Astrocyte of the hippocampus (primary cell): ENCODE measurements around the gene SPG7.

Experiments
- DNase-seq: peaks from one replicate; pipeline ENCODE4 v3.0.0; 2011; ENCODE audit warnings: low read depth, low spot score

SPG7 gene

GRCh38 chr16:89545831-89546574 lies 37.8 kb downstream of the SPG7 start:
- DNase-seq, result no peak

GRCh38 chr16:89546781-89547180 lies 38.6 kb downstream of the SPG7 start:
- no peak for DNase-seq

GRCh38 chr16:89547291-89547690 lies 39.1 kb downstream of the SPG7 start:
- no peak for DNase-seq

- DNase-seq, result no peak
Measured at GRCh38 chr16:89547860-89548259, 39.7 kb downstream of the SPG7 start.

GRCh38 chr16:89548344-89549006 lies 40.3 kb downstream of the SPG7 start:
- no peak for DNase-seq

- DNase-seq, result no peak
Measured at GRCh38 chr16:89549007-89549700, 41.0 kb downstream of the SPG7 start.

GRCh38 chr16:89550421-89551007 lies 42.3 kb downstream of the SPG7 start:
- no peak for DNase-seq

- no peak for DNase-seq
Measured at GRCh38 chr16:89552329-89552728, 44.1 kb downstream of the SPG7 start.

- DNase-seq, result no peak
Measured at GRCh38 chr16:89552913-89553312, 44.7 kb downstream of the SPG7 start.

- no peak for DNase-seq
Measured at GRCh38 chr16:89553733-89554132, 45.5 kb downstream of the SPG7 start.

- DNase-seq, result no peak
Measured at GRCh38 chr16:89554343-89554742, 46.1 kb downstream of the SPG7 start.

- no peak for DNase-seq
Measured at GRCh38 chr16:89555265-89555664, 47.1 kb downstream of the SPG7 start.

- no peak for DNase-seq
Measured at GRCh38 chr16:89555780-89556179, 47.6 kb downstream of the SPG7 start.

- DNase-seq, result peak; percentile 90
Measured at GRCh38 chr16:89556750-89557689, 48.8 kb downstream of the SPG7 start.

- DNase-seq, result no peak
Measured at GRCh38 chr16:89557690-89558490, 49.7 kb downstream of the SPG7 start.

GRCh38 chr16:89560378-89561141 lies 52.4 kb downstream of the SPG7 start, which contains the start of gene RPL13:
Gene RPL13 (plus strand): TSS chr16:89560682. CDS start chr16:89560960, 278 bp downstream.
- peak; percentile 98 for DNase-seq

- no peak for DNase-seq
Measured at GRCh38 chr16:89561142-89561883, 53.1 kb downstream of the SPG7 start.

GRCh38 chr16:89561884-89562599 lies 53.8 kb downstream of the SPG7 start:
- no peak for DNase-seq
